UCSD-AML1 (cell line): Measurements from ENCODE around the gene MAJIN.
A peak's percentile ranks its signal among the peaks of the same experiment; 100 is the strongest.

Source experiments
- DNase-seq: peaks from one replicate; lab custom pipeline; 2025; ENCODE audit not compliant: unreplicated experiment; lab: John Stamatoyannopoulos, UW

Gene MAJIN

GRCh38 chr11:64914123-64914522, 57.8 kb downstream of the MAJIN start:
- no peak for DNase-seq

GRCh38 chr11:64913171-64913727, 58.7 kb downstream of the MAJIN start:
- DNase-seq, result no peak

DNA sequence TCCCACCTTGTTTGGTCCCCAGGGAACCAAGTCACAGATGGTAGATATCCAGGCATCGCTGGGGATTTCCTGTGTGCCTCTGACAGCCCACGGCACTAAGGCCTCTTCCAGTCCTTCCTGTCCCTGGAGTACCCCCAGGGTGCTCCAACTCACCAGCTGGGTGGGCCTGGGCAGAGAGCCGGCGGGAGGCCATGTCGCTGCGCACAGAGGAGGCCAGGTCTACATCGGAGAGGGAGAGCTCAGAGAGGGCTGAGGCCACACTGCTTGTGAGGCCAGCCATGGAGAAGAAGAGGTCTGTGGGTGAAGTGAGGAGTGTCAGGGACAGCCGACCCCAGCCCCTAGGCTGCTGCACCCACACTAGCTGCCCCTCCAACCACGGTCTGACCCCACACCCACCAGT, 60.2 kb downstream of the MAJIN start:
- DNase-seq, result no peak

DNA sequence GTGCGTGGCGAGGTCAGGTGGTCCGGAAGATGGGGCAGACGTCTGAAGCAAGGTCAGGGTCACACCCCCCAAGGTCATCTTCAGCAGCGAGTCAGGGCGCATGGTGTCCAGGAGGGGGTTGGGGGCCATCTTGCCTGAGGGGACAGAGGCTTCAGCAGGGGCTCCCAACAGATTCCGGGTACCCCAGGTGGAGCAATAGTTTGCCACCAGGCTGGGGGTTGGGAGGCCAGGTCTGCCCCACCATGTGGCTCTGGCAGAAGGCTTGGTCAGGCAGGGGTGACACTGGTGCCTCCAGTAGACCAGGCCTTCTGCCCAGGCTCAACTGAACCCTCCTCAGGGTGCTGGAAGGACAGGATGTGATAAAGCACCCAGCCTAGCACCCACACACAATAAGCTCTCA, 60.8 kb downstream of the MAJIN start:
- DNase-seq, result no peak

DNA sequence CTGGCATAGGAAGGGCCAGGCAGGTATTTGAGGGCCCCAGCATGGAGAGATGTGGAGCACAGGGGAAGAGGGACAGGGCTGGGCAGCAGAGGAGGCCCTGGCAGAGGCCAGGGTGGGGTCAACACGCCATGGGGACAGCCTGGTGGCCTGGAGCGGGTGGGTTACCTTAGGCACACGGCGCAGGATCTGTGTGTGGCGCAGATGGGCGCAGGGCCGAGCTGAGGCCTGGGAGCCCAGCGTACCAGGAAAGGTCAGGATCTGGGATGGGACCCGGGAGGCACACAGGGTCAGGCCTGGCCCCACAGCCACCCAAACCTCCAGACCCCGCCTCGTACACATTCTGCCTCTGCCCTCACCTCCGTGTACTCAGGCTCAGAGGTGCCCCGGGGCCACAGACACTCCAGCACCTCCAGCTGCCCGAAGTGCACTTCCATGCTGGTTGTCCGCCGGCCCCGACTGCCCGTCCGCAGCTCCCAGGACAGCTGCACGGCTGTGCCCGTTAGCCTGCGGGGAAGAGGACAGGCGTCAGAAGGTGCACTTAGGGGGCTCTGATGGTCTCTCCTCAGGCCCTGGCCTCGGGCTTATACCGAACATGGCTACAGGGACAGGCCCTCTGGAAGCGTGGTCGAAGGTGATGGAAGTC, 61.3 kb downstream of the MAJIN start:
- DNase-seq, result no peak

DNA sequence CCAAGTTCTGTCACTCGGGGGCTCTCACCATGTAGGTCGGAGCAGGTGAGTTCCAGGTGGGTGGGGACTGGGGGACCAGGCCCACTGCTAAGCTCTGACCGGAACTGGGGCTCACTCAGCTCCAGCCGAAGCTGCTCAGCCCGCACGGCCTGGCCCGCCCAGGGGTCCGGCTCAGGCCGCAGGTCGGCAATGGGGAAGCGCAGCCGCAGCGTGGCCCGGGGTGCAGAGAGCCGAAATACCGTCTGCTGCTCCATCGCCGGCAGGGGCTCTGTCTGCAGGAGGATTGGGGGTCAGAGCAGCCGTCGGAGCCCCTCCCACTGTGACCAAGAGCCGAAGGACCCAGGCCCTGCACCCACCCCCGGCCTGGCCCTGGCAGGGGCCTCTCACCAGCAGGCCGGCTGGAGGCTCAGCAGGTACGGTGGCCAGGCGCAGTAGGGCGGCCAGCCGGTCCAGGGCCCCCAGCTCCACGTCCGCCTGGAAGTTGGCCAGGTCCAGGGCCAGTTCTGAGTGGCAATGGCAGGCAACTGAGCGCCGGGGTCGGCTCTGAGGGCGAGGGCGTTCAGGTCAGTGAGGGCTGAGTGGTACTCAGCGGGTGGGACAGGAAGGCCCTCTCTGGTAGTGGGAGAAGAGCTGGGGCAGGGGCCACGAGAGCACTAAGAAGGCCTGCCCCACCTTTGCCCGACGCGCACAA, 62.1 kb downstream of the MAJIN start:
- no peak for DNase-seq

- DNase-seq, result no peak
These were observed 63.1 kb downstream of the MAJIN start for GRCh38 chr11:64908766-64909165.

DNA sequence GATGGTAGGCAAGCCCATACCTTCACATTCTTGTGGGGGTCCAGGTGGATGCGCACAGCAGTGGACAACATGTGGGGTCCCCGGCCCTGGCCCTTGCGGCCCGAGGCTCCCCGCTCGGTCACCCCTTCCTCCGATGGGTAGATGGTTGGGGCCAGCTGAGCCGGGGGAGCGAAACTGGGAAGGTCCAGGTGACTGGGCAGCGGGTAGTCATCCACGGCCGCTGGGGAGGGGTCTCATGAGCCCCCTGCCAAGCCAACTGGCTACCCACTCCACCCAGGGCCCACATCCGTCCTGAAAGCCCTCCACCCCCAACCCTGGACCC, 65.6 kb downstream of the MAJIN start:
- DNase-seq, result no peak

GRCh38 chr11:64905516-64906313, 66.2 kb downstream of the MAJIN start:
- DNase-seq, result no peak

GRCh38 chr11:64903291-64903833, 68.5 kb downstream of the MAJIN start:
- DNase-seq, result no peak

- DNase-seq, result no peak
These were observed 69.6 kb downstream of the MAJIN start for GRCh38 chr11:64902102-64902900.

- no peak for DNase-seq
These were observed 71.1 kb downstream of the MAJIN start for GRCh38 chr11:64900774-64901173.

GRCh38 chr11:64900263-64900678, 71.6 kb downstream of the MAJIN start:
- no peak for DNase-seq

DNA sequence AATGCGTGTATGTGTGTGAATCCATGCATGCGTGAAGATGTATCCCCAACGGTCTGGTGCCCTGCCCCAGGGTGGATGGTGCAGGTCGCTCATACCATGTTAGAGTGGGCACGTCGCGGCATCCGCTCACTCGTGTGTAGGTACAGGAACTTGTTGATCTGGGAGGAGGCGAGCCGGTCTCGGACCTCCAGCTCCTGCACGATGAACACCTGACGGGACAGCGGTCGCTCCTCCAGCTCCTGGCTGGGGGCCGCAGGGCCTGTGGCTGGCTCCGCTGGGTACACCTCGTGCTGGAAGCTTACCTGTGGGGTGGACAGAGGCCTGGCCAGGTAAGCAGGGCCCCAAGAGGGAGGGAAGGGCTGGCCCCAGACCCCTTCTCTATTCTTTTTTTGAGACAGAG, 73.4 kb downstream of the MAJIN start:
- no peak for DNase-seq

DNA sequence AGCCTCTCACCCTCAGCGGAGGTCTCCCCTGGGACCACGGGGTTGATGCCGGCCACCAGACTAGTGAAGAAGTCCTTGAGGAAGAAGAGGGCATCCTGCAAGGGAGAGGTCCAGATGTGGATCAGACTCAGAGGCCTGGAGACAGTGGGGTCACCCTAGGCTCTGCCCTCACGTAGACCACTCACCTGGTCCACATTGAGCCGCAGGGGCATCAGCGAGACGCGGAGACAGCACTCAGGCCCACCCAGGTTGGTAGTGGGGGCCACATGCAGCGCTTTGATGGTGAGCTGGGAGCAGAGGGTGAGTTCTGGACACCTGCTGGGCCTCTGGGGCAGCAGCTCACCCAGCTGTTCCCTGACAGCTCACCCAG, 73.8 kb downstream of the MAJIN start:
- no peak for DNase-seq

GRCh38 chr11:64897381-64898075, 74.4 kb downstream of the MAJIN start:
- no peak for DNase-seq

DNA sequence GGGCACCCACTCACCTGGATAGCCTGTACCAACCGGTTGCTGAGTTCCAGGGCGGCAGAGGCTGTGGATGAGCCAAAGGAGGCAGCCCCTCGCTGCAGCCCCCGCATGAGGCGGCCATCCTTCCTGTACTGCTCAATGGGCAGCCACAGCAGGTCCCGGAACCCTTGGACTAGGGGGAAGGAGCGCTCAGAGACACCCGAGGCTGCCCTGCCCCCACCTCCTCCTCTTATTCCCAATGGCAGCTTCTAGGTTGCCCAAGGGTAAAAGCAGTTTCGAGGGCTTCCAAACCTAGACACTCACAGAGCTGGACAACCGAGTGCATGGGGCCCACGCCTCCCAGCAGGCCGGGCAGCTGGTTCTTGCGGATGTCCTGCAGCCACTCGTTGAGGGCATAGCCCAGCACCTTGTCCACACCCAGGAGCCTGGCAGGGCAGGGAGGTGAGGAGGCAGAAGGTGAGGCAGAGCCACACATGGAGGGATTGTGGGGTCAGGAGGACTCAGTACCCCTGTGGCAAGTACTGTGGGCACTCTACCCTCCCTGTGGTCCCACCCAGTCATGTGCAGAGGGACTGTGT, 75.4 kb downstream of the MAJIN start:
- DNase-seq, result no peak

- no peak for DNase-seq
These were observed 77.0 kb downstream of the MAJIN start for GRCh38 chr11:64894812-64895452.

DNA sequence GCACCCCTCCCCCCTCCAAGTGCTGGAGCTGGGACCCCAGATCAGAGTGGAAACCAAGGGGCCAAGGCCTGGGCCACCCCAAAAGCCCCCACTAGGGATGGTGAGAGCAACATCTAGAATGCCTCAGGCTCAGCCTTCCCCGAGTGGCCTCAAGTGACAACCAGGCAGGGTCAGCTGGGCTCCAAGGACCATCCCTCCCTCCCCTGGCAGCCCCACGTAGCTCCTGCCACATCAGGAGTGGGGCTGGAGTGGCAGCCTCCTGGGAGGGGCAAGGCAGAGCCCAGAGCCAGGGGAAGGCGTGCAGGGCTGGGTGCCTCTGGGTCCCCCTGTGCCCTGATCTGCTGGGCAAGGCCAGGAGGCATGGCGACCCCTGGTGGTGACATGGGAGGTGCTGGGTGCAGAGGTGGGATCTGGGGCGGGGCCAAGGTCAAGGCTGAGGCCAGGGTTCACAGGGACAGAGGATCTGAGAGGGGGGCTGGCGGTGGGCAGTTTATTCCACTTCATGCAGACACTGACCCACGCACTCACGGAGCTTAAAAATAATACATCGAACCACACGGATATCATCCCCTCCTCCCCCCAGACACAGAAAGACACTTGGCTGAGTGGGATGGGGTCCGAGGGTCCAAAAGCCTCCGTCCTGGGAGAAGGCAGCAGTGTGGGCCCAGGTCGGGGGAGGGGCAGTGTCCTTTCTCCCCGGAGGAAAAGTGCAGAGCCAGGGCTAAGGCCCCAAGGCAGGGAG, 77.7 kb downstream of the MAJIN start:
- peak; percentile 81 for DNase-seq
